ENCODE measurements around the gene FRAS1.

- TF ChIP-seq SAP30 (IDR thresholded peaks at IDR 0.05; ENCODE audit: insufficient read depth, insufficient replicate concordance, low read length) (no peak), BRCA1 (IDR thresholded peaks at IDR 0.05; ENCODE audit: low read depth, low read length) (no peak), RBBP5 (IDR thresholded peaks at IDR 0.05; ENCODE audit: borderline replicate concordance, low read depth, low read length) (no peak), POLR2AphosphoS5 (IDR thresholded peaks at IDR 0.05; ENCODE audit: low read depth, low read length) (no peak), PHF8 (conservative IDR thresholded peaks at IDR 0.05; ENCODE audit: low read depth, low read length) (no peak), TCF12 (IDR thresholded peaks at IDR 0.05; ENCODE audit: low read depth, low read length) (no peak), HDAC6 (IDR thresholded peaks at IDR 0.05; ENCODE audit: low read depth, low read length) (no peak), EP300 (IDR thresholded peaks at IDR 0.05; ENCODE audit: borderline replicate concordance in 1 of 2, low read depth in 2 of 2, low read length in 2 of 2) (no peak), EZH2 (IDR thresholded peaks at IDR 0.05; ENCODE audit: low read depth, low read length, severe bottlenecking) (no peak), BCL11A (IDR thresholded peaks at IDR 0.05; ENCODE audit: low read depth in 2 of 2, low read length in 2 of 2) (no peak), NRF1 (IDR thresholded peaks at IDR 0.05; ENCODE audit: low read depth, low read length) (no peak)
- TF ChIP-seq, protein P1, sequence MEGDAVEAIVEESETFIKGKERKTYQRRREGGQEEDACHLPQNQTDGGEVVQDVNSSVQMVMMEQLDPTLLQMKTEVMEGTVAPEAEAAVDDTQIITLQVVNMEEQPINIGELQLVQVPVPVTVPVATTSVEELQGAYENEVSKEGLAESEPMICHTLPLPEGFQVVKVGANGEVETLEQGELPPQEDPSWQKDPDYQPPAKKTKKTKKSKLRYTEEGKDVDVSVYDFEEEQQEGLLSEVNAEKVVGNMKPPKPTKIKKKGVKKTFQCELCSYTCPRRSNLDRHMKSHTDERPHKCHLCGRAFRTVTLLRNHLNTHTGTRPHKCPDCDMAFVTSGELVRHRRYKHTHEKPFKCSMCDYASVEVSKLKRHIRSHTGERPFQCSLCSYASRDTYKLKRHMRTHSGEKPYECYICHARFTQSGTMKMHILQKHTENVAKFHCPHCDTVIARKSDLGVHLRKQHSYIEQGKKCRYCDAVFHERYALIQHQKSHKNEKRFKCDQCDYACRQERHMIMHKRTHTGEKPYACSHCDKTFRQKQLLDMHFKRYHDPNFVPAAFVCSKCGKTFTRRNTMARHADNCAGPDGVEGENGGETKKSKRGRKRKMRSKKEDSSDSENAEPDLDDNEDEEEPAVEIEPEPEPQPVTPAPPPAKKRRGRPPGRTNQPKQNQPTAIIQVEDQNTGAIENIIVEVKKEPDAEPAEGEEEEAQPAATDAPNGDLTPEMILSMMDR (IDR thresholded peaks at IDR 0.05; ENCODE audit: control extremely low read depth in 1 of 3, insufficient read depth in 1 of 3, low read depth in 1 of 3, low read length in 3 of 3): no peak
Measured at GRCh38 chr4:78372355-78372988, 315.3 kb downstream of the FRAS1 start.

Data from H1 (cell line).